ENCODE results near the gene CCNI.

Gene CCNI, protein sequence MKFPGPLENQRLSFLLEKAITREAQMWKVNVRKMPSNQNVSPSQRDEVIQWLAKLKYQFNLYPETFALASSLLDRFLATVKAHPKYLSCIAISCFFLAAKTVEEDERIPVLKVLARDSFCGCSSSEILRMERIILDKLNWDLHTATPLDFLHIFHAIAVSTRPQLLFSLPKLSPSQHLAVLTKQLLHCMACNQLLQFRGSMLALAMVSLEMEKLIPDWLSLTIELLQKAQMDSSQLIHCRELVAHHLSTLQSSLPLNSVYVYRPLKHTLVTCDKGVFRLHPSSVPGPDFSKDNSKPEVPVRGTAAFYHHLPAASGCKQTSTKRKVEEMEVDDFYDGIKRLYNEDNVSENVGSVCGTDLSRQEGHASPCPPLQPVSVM

GRCh38 chr4:77075869-77076799 is at the start of gene CCNI:
Gene CCNI (minus strand): TSS chr4:77075989. CDS start chr4:77066362, 9,627 bp downstream.
- H3K4me1 ChIP-seq (ENCODE audit: control insufficient read depth in 2 of 2, insufficient read depth in 2 of 2, low read length in 2 of 2): peaks cover 13 to 23% of the 10 kb centered on the region in 2 donors
- peak within 1 kb of the TSS; percentile 96 to 100 for H3K9ac ChIP-seq (ENCODE audit: low read depth in 1 of 2, low read length in 2 of 2)
- H3K36me3 ChIP-seq (ENCODE audit: control insufficient read depth in 2 of 2, insufficient read depth in 2 of 2, low read length in 2 of 2): no peaks in the 10 kb centered on the region
- peak within 1 kb of the TSS; percentile 99 to 100 for H3K27ac ChIP-seq (ENCODE audit: low read depth in 2 of 2, low read length in 2 of 2)
- no peaks in the 10 kb centered on the region for H3K9me3 ChIP-seq (ENCODE audit: control insufficient read depth in 2 of 2, low read length in 2 of 2)
- no peaks in the 10 kb centered on the region for H3K27me3 ChIP-seq (ENCODE audit: control insufficient read depth in 2 of 2, insufficient read depth in 2 of 2, low read length in 2 of 2)
- peak within 1 kb of the TSS; percentile 98 to 99 for H3K4me3 ChIP-seq (ENCODE audit: low read length in 2 of 2)

DNA sequence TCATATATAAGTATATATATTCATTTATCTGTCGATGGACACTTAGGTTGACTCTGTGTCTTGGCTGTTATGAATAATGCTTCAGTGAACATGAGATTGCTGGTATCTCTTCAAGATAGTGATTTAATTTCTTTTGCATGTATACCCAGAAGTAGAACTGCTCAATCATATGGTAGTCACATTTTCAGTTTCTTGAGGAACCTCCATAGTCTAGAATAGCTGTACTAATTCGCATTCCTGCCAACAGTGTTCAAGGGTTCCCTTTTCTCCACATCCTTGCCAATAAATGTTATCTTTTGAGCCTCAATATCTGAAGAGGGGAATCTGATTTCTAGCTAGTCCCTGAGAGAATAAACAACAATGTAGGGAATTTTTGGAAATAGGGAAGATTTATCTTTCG is 48.8 kb upstream of the CCNI start:
- Histone ChIP-seq H3K36me3 (ENCODE audit: control insufficient read depth in 2 of 2, insufficient read depth in 2 of 2, low read length in 2 of 2) (no peaks in the 10 kb centered on the region), H3K4me1 (ENCODE audit: control insufficient read depth in 2 of 2, insufficient read depth in 2 of 2, low read length in 2 of 2) (peaks cover 6 to 9% of the 10 kb centered on the region in 2 donors), H3K27ac (ENCODE audit: low read depth in 2 of 2, low read length in 2 of 2) (no peak overlapping the region), H3K27me3 (ENCODE audit: control insufficient read depth in 2 of 2, insufficient read depth in 2 of 2, low read length in 2 of 2) (no peaks in the 10 kb centered on the region), H3K4me3 (ENCODE audit: low read length in 2 of 2) (no peak overlapping the region), H3K9ac (ENCODE audit: low read depth in 1 of 2, low read length in 2 of 2) (no peak overlapping the region), H3K9me3 (ENCODE audit: control insufficient read depth in 2 of 2, low read length in 2 of 2) (no peaks in the 10 kb centered on the region)

GRCh38 chr4:77123411-77123810 is 47.6 kb upstream of the CCNI start:
- Histone ChIP-seq H3K27ac (ENCODE audit: low read depth in 2 of 2, low read length in 2 of 2) (no peak overlapping the region), H3K27me3 (ENCODE audit: control insufficient read depth in 2 of 2, insufficient read depth in 2 of 2, low read length in 2 of 2) (no peaks in the 10 kb centered on the region), H3K36me3 (ENCODE audit: control insufficient read depth in 2 of 2, insufficient read depth in 2 of 2, low read length in 2 of 2) (no peaks in the 10 kb centered on the region), H3K4me1 (ENCODE audit: control insufficient read depth in 2 of 2, insufficient read depth in 2 of 2, low read length in 2 of 2) (peaks cover 6 to 9% of the 10 kb centered on the region in 2 donors), H3K9me3 (ENCODE audit: control insufficient read depth in 2 of 2, low read length in 2 of 2) (no peaks in the 10 kb centered on the region), H3K9ac (ENCODE audit: low read depth in 1 of 2, low read length in 2 of 2) (no peak overlapping the region), H3K4me3 (ENCODE audit: low read length in 2 of 2) (no peak overlapping the region)

DNA sequence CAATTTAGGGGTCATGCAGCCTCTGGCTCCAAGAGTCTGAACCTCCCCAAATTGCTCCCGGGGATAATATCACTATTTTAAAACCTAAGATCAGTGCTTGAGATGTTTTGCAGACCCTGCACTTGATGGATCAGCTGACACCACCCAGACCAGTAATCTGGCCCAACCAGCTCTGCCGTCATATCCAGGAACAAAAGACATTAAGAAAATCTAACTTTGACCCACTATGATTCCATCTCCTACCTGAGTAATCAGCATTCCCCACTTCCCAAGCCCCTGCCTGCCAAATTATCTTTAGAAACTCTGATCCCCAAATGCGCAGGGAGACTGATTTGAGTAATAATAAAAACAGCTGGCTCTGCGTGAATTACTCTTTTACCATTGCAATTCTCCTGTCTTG is 46.9 kb upstream of the CCNI start:
- Histone ChIP-seq H3K4me1 (ENCODE audit: control insufficient read depth in 2 of 2, insufficient read depth in 2 of 2, low read length in 2 of 2) (peaks cover 0 to 2% of the 10 kb centered on the region in 2 donors), H3K36me3 (ENCODE audit: control insufficient read depth in 2 of 2, insufficient read depth in 2 of 2, low read length in 2 of 2) (no peaks in the 10 kb centered on the region), H3K27me3 (ENCODE audit: control insufficient read depth in 2 of 2, insufficient read depth in 2 of 2, low read length in 2 of 2) (no peaks in the 10 kb centered on the region), H3K27ac (ENCODE audit: low read depth in 2 of 2, low read length in 2 of 2) (no peak overlapping the region), H3K4me3 (ENCODE audit: low read length in 2 of 2) (no peak overlapping the region), H3K9me3 (ENCODE audit: control insufficient read depth in 2 of 2, low read length in 2 of 2) (no peaks in the 10 kb centered on the region), H3K9ac (ENCODE audit: low read depth in 1 of 2, low read length in 2 of 2) (no peak overlapping the region)

DNA sequence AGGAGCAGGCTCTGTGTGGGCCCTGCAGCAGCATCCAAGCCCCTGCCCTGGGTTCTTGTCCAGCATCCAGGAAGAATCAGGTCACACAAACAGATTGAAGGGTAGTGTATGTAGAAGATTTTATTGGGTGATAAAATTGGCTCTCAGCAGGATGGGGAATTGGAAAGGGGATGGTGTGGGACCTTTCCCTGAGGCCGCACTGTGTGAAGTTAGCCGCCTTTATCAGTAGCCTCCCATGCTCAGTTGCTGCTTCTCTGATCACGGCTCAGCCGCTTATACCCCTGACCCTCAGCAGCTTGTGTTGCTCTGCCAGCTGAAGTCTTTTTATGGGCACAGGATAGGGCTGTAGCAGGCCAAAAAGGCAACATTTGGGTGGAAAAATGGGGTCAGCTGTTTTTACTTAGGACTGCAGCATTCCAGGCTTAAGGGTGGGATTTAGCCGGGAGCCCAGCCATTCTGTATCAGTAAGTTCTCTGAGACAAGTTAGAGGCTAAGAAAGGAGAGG is 46.0 kb upstream of the CCNI start:
- Histone ChIP-seq H3K4me3 (ENCODE audit: low read length in 2 of 2) (no peak overlapping the region), H3K36me3 (ENCODE audit: control insufficient read depth in 2 of 2, insufficient read depth in 2 of 2, low read length in 2 of 2) (no peaks in the 10 kb centered on the region), H3K27me3 (ENCODE audit: control insufficient read depth in 2 of 2, insufficient read depth in 2 of 2, low read length in 2 of 2) (no peaks in the 10 kb centered on the region), H3K9ac (ENCODE audit: low read depth in 1 of 2, low read length in 2 of 2) (no peak overlapping the region), H3K27ac (ENCODE audit: low read depth in 2 of 2, low read length in 2 of 2) (no peak overlapping the region), H3K9me3 (ENCODE audit: control insufficient read depth in 2 of 2, low read length in 2 of 2) (no peaks in the 10 kb centered on the region), H3K4me1 (ENCODE audit: control insufficient read depth in 2 of 2, insufficient read depth in 2 of 2, low read length in 2 of 2) (no peaks in the 10 kb centered on the region)

GRCh38 chr4:77120886-77121508 is 45.2 kb upstream of the CCNI start:
- no peaks in the 10 kb centered on the region for H3K27me3 ChIP-seq (ENCODE audit: control insufficient read depth in 2 of 2, insufficient read depth in 2 of 2, low read length in 2 of 2)
- H3K36me3 ChIP-seq (ENCODE audit: control insufficient read depth in 2 of 2, insufficient read depth in 2 of 2, low read length in 2 of 2): no peaks in the 10 kb centered on the region
- H3K27ac ChIP-seq (ENCODE audit: low read depth in 2 of 2, low read length in 2 of 2): no peak overlapping the region
- H3K9ac ChIP-seq (ENCODE audit: low read depth in 1 of 2, low read length in 2 of 2): no peak overlapping the region
- no peak overlapping the region for H3K4me3 ChIP-seq (ENCODE audit: low read length in 2 of 2)
- H3K9me3 ChIP-seq (ENCODE audit: control insufficient read depth in 2 of 2, low read length in 2 of 2): no peaks in the 10 kb centered on the region
- H3K4me1 ChIP-seq (ENCODE audit: control insufficient read depth in 2 of 2, insufficient read depth in 2 of 2, low read length in 2 of 2): no peaks in the 10 kb centered on the region

DNA sequence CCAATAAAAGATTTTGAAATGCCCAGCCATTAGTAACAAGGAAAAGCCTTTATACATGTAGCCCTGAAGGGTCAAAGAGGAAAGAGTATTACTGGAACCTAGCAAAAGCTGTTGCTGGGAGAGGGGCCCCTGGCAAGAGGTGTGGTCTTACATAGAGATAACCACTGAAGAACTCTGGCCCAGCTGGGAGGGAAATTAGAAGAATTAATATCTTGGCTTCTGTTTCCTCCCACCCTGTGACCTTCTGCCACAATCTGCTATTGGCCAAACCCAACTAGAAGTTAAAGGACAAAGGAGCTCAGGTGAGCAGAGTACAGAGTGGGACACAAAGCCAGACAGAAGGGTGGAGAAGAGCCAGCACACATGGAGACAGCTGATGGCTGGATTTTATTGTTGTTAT is 41.9 kb upstream of the CCNI start:
- no peaks in the 10 kb centered on the region for H3K9me3 ChIP-seq (ENCODE audit: control insufficient read depth in 2 of 2, low read length in 2 of 2)
- H3K27ac ChIP-seq (ENCODE audit: low read depth in 2 of 2, low read length in 2 of 2): no peak overlapping the region
- H3K36me3 ChIP-seq (ENCODE audit: control insufficient read depth in 2 of 2, insufficient read depth in 2 of 2, low read length in 2 of 2): no peaks in the 10 kb centered on the region
- no peak overlapping the region for H3K9ac ChIP-seq (ENCODE audit: low read depth in 1 of 2, low read length in 2 of 2)
- H3K4me1 ChIP-seq (ENCODE audit: control insufficient read depth in 2 of 2, insufficient read depth in 2 of 2, low read length in 2 of 2): no peaks in the 10 kb centered on the region
- H3K27me3 ChIP-seq (ENCODE audit: control insufficient read depth in 2 of 2, insufficient read depth in 2 of 2, low read length in 2 of 2): no peaks in the 10 kb centered on the region
- no peak overlapping the region for H3K4me3 ChIP-seq (ENCODE audit: low read length in 2 of 2)

DNA sequence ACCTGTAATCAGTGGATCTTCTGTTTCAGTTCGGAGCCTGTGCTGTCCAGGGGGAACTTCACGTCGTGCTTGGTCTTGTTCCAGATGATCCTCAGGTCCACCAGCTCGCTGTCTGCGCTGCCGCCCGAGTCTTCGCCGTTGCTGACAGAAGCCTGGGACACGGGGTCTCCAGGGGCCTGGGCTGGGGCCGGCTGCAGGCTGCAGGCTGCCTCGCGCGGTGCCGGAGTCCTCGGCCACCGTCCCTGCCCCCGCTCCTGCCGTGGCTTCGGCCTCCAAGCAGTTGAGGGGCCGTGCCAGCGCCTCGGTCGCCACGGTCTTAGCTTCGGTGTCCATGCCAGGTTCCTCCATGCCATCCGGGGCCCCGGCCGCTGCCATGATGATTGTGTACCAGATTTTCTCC is 37.3 kb upstream of the CCNI start:
- H3K27me3 ChIP-seq (ENCODE audit: control insufficient read depth in 2 of 2, insufficient read depth in 2 of 2, low read length in 2 of 2): no peaks in the 10 kb centered on the region
- no peaks in the 10 kb centered on the region for H3K4me1 ChIP-seq (ENCODE audit: control insufficient read depth in 2 of 2, insufficient read depth in 2 of 2, low read length in 2 of 2)
- H3K9ac ChIP-seq (ENCODE audit: low read depth in 1 of 2, low read length in 2 of 2): no peak overlapping the region
- no peak overlapping the region for H3K27ac ChIP-seq (ENCODE audit: low read depth in 2 of 2, low read length in 2 of 2)
- no peaks in the 10 kb centered on the region for H3K36me3 ChIP-seq (ENCODE audit: control insufficient read depth in 2 of 2, insufficient read depth in 2 of 2, low read length in 2 of 2)
- no peak overlapping the region for H3K4me3 ChIP-seq (ENCODE audit: low read length in 2 of 2)
- H3K9me3 ChIP-seq (ENCODE audit: control insufficient read depth in 2 of 2, low read length in 2 of 2): no peaks in the 10 kb centered on the region

- Histone ChIP-seq H3K9me3 (ENCODE audit: control insufficient read depth in 2 of 2, low read length in 2 of 2) (no peaks in the 10 kb centered on the region), H3K4me1 (ENCODE audit: control insufficient read depth in 2 of 2, insufficient read depth in 2 of 2, low read length in 2 of 2) (no peaks in the 10 kb centered on the region), H3K27me3 (ENCODE audit: control insufficient read depth in 2 of 2, insufficient read depth in 2 of 2, low read length in 2 of 2) (no peaks in the 10 kb centered on the region), H3K4me3 (ENCODE audit: low read length in 2 of 2) (no peak overlapping the region), H3K27ac (ENCODE audit: low read depth in 2 of 2, low read length in 2 of 2) (no peak overlapping the region), H3K9ac (ENCODE audit: low read depth in 1 of 2, low read length in 2 of 2) (no peak overlapping the region), H3K36me3 (ENCODE audit: control insufficient read depth in 2 of 2, insufficient read depth in 2 of 2, low read length in 2 of 2) (no peaks in the 10 kb centered on the region)
Measured at GRCh38 chr4:77110730-77111129, 34.9 kb upstream of the CCNI start.
